ENCODE results near the gene ARHGAP24. TPM values are rescaled to one million over a fixed set of nuclear protein-coding genes. Genes with fewer than 3 reads are reported as not detected.
"Not testable (repeated sequence)": the region's sequence is repeated elsewhere in the genome, so short reads cannot be mapped to it uniquely, and the experiment has no call there.

The ARHGAP24 gene
- total RNA-seq, 2 experiments from 2014 or later, result not detected

DNA sequence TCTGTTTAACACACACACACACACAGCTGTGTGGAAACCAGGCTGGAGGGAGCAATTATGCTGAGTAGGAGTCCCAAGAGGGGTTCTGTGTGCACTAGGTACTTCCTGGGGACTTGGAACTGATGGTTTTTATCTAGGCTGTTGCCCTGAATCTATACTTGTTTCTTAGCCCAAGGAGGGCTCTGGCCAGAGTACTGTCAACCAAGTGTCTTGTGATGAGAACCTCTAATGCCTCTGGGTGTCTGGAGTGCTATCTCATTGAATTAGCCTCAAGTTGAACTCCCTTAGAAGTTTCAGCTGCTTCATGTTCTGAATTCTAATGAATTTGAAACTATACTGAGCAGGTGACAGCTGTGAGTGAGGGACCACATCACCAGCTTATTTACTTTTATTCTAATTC lies 16.6 kb downstream of the ARHGAP24 start:
- peaks cover 4% of the 10 kb centered on the region for H3K9me3 Mint-ChIP-seq
- no peaks in the 10 kb centered on the region for H3K36me3 Mint-ChIP-seq
- no peaks in the 10 kb centered on the region for H3K4me1 Mint-ChIP-seq (ENCODE audit: low read depth)
- POLR2A ChIA-PET, result no interaction called here
- no peak overlapping the region for H3K4me3 Mint-ChIP-seq
- DNase-seq, result no peak
- CTCF ChIA-PET, result no interaction called here
- intact Hi-C loops (cut with micrococcal nuclease), result no loop called here
- H3K27me3 Mint-ChIP-seq, result no peaks in the 10 kb centered on the region
- no peak overlapping the region for H3K27ac Mint-ChIP-seq

GRCh38 chr4:85492336-85492735 lies 17.4 kb downstream of the ARHGAP24 start:
- no peak overlapping the region for H3K4me3 Mint-ChIP-seq
- H3K4me1 Mint-ChIP-seq (ENCODE audit: low read depth), result no peaks in the 10 kb centered on the region
- CTCF ChIA-PET, result no interaction called here
- no peak for DNase-seq
- H3K27me3 Mint-ChIP-seq, result no peaks in the 10 kb centered on the region
- intact Hi-C loops (cut with micrococcal nuclease), result no loop called here
- H3K36me3 Mint-ChIP-seq, result no peaks in the 10 kb centered on the region
- POLR2A ChIA-PET, result no interaction called here
- H3K27ac Mint-ChIP-seq, result no peak overlapping the region
- H3K9me3 Mint-ChIP-seq, result peaks cover 4% of the 10 kb centered on the region

- Mint-ChIP-seq H3K4me3 (no peak overlapping the region), H3K9me3 (peaks cover 4% of the 10 kb centered on the region), H3K27ac (no peak overlapping the region), H3K4me1 (ENCODE audit: low read depth) (no peaks in the 10 kb centered on the region), H3K27me3 (no peaks in the 10 kb centered on the region), H3K36me3 (no peaks in the 10 kb centered on the region)
- intact Hi-C loops (cut with micrococcal nuclease), result no loop called here
- ChIA-PET POLR2A (no interaction called here), CTCF (no interaction called here)
- no peak for DNase-seq
Observed at GRCh38 chr4:85495621-85496020, 20.7 kb downstream of the ARHGAP24 start.

DNA sequence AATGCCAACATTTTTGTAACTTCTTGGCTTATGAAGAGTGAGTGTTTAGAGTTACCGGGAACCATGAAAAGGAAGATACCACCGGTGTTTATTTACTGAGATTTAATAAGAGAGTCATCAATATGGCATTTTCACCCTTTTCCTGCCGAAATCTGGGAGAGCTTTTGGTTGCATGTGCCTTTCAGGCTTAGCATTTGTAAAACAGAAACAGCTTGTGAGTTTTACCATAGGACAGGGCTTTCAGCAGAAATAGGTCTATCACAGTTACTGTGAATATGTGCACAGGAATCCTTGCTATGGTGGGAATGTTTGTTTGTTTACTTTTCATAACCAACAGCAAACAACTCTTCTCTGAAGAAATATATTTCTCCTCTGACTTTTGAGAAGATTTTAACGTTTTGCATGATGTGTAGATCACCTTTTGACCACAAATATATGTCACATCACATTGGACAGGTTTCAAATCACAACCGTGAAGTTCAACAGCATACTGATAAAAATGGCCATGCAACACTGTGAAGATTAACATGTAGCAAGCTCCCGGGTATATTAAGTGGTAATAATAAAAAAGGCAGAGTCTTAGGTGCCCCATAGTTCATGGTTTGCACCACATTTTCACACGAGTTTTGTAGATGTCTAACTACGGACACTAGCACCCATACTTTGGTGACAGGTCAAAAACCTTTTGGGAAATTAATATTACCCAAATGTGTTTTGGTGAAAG lies 21.3 kb downstream of the ARHGAP24 start:
- intact Hi-C loops (cut with micrococcal nuclease), result no loop called here
- H3K27me3 Mint-ChIP-seq, result no peaks in the 10 kb centered on the region
- ChIA-PET CTCF (no interaction called here), POLR2A (no interaction called here)
- DNase-seq, result no peak
- no peak overlapping the region for H3K4me3 Mint-ChIP-seq
- H3K9me3 Mint-ChIP-seq, result peaks cover 4% of the 10 kb centered on the region
- H3K36me3 Mint-ChIP-seq, result no peaks in the 10 kb centered on the region
- H3K4me1 Mint-ChIP-seq (ENCODE audit: low read depth), result no peaks in the 10 kb centered on the region
- H3K27ac Mint-ChIP-seq, result no peak overlapping the region

DNA sequence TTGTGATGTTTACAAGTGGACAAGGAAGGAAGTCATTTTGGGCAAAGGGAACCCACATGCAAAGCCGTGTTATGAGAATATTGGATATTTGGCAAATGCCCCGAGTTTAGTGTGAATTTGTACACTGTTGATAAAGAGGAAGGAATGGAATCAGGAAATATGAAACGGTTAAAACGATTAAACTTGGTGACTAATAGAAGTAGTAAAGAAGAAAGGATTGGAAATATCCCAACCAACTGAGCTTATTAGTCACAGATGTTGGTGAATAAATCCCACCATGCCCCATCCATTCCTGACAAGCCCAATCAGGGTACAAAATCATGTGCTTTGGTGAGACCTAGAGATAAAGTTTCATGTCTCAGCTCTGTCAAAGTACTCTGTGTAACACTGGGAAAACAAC lies 22.0 kb downstream of the ARHGAP24 start:
- Mint-ChIP-seq H3K9me3 (peaks cover 4% of the 10 kb centered on the region), H3K27me3 (no peaks in the 10 kb centered on the region), H3K4me1 (ENCODE audit: low read depth) (no peaks in the 10 kb centered on the region), H3K36me3 (no peaks in the 10 kb centered on the region), H3K4me3 (no peak overlapping the region), H3K27ac (no peak overlapping the region)
- CTCF ChIA-PET, result no interaction called here
- no peak for DNase-seq
- POLR2A ChIA-PET, result no interaction called here
- intact Hi-C loops (cut with micrococcal nuclease), result no loop called here

DNA sequence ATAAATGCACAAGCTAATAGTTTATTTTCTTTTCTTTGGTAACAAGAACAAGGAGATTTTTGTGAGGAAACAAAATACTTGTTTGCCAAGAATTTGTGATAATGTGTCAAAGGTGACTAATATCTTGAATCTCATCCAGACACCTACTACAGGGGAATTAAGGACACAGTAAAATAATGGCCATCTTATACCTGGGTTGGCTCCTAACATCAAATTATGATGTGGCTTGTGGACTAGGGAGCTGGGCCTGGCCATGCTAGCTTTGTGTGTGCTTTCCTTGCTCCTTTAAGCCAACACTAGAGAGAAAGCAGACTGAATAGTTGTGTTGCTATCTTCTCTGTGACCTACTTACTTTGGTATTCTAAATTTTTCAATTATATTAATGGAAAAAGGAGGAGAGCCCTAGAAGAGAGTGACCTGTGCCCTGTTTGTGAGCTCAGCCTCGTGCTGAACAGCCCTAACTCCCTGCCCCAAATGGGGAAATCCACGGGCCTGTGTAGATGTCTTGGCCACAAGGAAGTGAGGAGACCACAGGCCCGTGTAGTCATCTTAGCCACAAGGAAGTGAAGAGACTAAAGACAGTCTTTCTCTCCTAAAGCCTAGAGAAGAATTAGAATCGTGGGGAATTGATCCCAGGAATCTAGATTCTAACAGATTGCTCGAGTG lies 23.3 kb downstream of the ARHGAP24 start:
- intact Hi-C loops (cut with micrococcal nuclease), result no loop called here

GRCh38 chr4:85499573-85499972 lies 24.6 kb downstream of the ARHGAP24 start:
- H3K4me3 Mint-ChIP-seq, result no peak overlapping the region
- no peak for DNase-seq

More for the DNA sequence above, 23.3 kb downstream of the ARHGAP24 start:
- Mint-ChIP-seq H3K9me3 (peaks cover 4% of the 10 kb centered on the region), H3K4me3 (no peak overlapping the region), H3K27ac (no peak overlapping the region), H3K36me3 (no peaks in the 10 kb centered on the region), H3K27me3 (no peaks in the 10 kb centered on the region), H3K4me1 (ENCODE audit: low read depth) (no peaks in the 10 kb centered on the region)
- ChIA-PET POLR2A (no interaction called here), CTCF (no interaction called here)
- DNase-seq, result no peak

DNA sequence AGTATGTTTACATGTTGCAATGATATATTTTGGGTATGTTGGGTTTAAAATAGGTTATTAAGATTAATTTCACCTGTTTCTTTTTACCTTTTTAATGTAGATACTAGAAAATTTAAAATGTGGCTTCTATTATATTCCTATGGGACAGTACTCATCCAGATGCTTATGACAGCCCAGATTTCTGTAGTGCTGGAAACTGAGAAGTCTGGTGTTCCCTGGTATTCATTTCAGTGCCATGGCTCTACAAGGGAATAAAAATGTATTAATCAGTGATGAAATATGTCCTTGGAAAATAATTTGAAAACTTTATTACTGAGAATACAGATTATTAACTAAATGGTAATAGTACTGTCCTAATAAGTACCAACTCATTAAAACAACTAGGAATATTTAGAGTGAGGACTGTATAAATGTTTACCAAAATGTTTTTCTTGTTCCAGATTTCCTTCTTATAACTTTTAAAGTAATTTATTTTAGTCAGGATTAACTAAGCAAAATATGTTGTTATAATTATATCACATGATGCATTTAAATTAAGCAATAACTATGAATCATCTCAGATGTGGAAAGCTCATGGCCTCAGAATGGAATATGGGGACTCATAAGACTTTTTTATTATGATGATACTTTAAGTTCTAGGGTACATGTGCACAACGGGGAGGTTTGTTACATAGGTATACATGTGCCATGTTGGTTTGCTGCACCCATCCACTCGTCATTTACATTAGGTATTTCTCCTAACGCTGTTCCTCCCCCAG lies 25.3 kb downstream of the ARHGAP24 start:
- H3K9me3 Mint-ChIP-seq, result peaks cover 5% of the 10 kb centered on the region
- ChIA-PET CTCF (no interaction called here), POLR2A (no interaction called here)
- H3K4me3 Mint-ChIP-seq, result no peak overlapping the region
- no peak for DNase-seq
- intact Hi-C loops (cut with micrococcal nuclease), result no loop called here
- no peak overlapping the region for H3K27ac Mint-ChIP-seq
- H3K36me3 Mint-ChIP-seq, result no peaks in the 10 kb centered on the region
- H3K4me1 Mint-ChIP-seq (ENCODE audit: low read depth), result no peaks in the 10 kb centered on the region
- no peaks in the 10 kb centered on the region for H3K27me3 Mint-ChIP-seq

More at GRCh38 chr4:85499573-85499972, 24.6 kb downstream of the ARHGAP24 start:
- Mint-ChIP-seq H3K36me3 (no peaks in the 10 kb centered on the region), H3K27me3 (no peaks in the 10 kb centered on the region), H3K4me1 (ENCODE audit: low read depth) (no peaks in the 10 kb centered on the region), H3K27ac (no peak overlapping the region), H3K9me3 (peaks cover 6% of the 10 kb centered on the region)
- ChIA-PET CTCF (no interaction called here), POLR2A (no interaction called here)
- intact Hi-C loops (cut with micrococcal nuclease), result no loop called here

- POLR2A ChIA-PET; H3K27me3 Mint-ChIP-seq; H3K9me3 Mint-ChIP-seq; H3K4me1 Mint-ChIP-seq (ENCODE audit: low read depth); H3K36me3 Mint-ChIP-seq; CTCF ChIA-PET; DNase-seq; H3K27ac Mint-ChIP-seq; H3K4me3 Mint-ChIP-seq; intact Hi-C loops (cut with micrococcal nuclease): not testable (repeated sequence)
Observed at GRCh38 chr4:85501145-85501544, 26.2 kb downstream of the ARHGAP24 start.

DNA sequence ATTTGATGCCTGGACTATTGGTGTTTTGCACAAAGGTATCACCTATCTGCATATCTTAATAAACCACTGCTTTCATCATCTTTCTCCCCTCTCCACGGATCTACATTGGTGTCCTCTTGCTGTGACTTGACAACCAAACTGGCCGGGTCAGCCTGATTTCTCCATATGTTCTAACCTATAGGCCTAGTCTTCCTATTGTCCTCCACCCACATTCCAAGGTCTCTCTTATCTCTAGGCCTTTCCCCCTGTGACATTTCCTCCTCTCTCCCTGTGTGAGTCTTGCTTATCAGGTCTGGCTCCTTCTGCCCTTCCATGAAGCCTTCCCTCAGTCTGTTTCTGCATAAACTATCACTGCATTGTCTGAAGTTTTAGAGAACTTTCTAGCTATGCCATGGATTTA lies 33.7 kb downstream of the ARHGAP24 start:
- Mint-ChIP-seq H3K27me3 (peaks cover 2% of the 10 kb centered on the region), H3K4me3 (no peak overlapping the region)
- intact Hi-C loops (cut with micrococcal nuclease), result no loop called here

DNA sequence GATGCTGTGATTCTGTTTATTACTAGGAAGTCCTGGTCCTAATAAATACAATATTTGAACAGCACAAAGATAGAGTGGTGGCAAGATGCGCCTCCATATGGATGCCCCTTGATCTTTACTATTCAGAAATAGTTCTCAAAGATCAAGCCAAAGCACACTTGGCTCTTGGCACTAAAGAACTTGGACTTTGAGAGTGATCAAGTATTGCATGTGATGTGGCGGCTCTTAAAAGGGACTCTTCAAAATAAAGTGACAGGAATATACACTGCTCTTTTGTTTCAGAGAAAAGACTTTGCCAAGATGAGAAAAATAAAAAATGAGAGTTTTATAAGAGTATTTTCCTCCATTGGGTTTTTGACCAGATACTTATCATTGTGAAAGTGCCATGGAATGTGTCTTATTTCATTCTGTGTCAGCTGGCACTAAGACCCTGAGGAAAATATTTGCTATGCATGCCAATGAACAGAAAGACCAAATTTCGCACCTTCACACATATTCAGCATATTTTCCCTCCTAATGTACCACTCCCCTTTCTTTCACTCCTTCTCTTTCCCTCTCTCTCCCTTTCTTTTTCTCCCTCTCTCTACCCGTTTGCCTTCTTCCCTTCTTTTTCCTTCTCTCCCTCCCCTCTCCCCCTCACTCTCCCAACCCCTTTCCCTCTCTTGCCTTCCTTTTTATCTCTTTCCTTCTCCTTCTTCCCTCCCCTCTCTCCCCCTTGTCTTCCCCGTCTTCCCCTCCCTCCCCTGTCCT lies 35.1 kb downstream of the ARHGAP24 start:
- H3K36me3 Mint-ChIP-seq, result no peaks in the 10 kb centered on the region
- intact Hi-C loops (cut with micrococcal nuclease), result no loop called here
- ChIA-PET POLR2A (no interaction called here), CTCF (no interaction called here)
- H3K4me1 Mint-ChIP-seq (ENCODE audit: low read depth), result no peaks in the 10 kb centered on the region
- H3K4me3 Mint-ChIP-seq, result no peak overlapping the region
- peaks cover 2% of the 10 kb centered on the region for H3K27me3 Mint-ChIP-seq
- peaks cover 2% of the 10 kb centered on the region for H3K9me3 Mint-ChIP-seq
- no peak overlapping the region for H3K27ac Mint-ChIP-seq
- DNase-seq, result no peak

More for the DNA sequence above, 33.7 kb downstream of the ARHGAP24 start:
- Mint-ChIP-seq H3K27ac (no peak overlapping the region), H3K9me3 (peaks cover 4% of the 10 kb centered on the region), H3K36me3 (no peaks in the 10 kb centered on the region), H3K4me1 (ENCODE audit: low read depth) (no peaks in the 10 kb centered on the region)
- CTCF ChIA-PET, result no interaction called here
- no peak for DNase-seq
- POLR2A ChIA-PET, result no interaction called here

- Mint-ChIP-seq H3K4me1 (ENCODE audit: low read depth) (no peaks in the 10 kb centered on the region), H3K27ac (no peak overlapping the region), H3K27me3 (peaks cover 2% of the 10 kb centered on the region), H3K9me3 (no peaks in the 10 kb centered on the region), H3K36me3 (no peaks in the 10 kb centered on the region), H3K4me3 (no peak overlapping the region)
- intact Hi-C loops (cut with micrococcal nuclease), result no loop called here
- DNase-seq, result no peak
- CTCF ChIA-PET, result no interaction called here
- POLR2A ChIA-PET, result no interaction called here
Observed at GRCh38 chr4:85510632-85510984, 35.7 kb downstream of the ARHGAP24 start.
